Lower leg skin (tissue), 4 donors: ENCODE measurements around the gene RER1. TPM values are rescaled to one million over a fixed set of nuclear protein-coding genes. Genes with fewer than 3 reads are reported as not detected.

ENCODE experiments used
- DNase-seq, 2 donors: peaks; one replicate each; pipeline ENCODE4 v3.0.0-alpha.2; 2019; ENCODE audit warnings: low spot score in 2 of 2
- H3K4me3 ChIP-seq: fragments of 200-600 bp; sonication (generic); 2 replicates; pipeline ENCODE4 v1.5.1; 2017; ENCODE audit warnings: mild to moderate bottlenecking, low read depth; ENCODE audit not compliant: poor library complexity, severe bottlenecking
- CTCF ChIP-seq, 3 donors: fragments of 450-650 bp; IDR thresholded peaks; one replicate each; pipeline ENCODE4 v1.5.1; 2016; ENCODE audit warnings: antibody characterized with exemption in 3 of 3, mild to moderate bottlenecking in 3 of 3, moderate library complexity in 2 of 3
- POLR2A ChIP-seq, 2 donors: fragments of 450-650 bp; IDR thresholded peaks; one replicate each; pipeline ENCODE4 v1.6.1; 2016 to 2017; ENCODE audit warnings: antibody characterized with exemption in 2 of 2, mild to moderate bottlenecking in 1 of 2, moderate library complexity in 1 of 2
- WGBS, 2 donors: methylation state at CpG; one replicate each; pipeline ENCODE4 v1.1.5; 2018; 5-methylcytosine and 5-hydroxymethylcytosine counted together
- intact Hi-C: fragments of 100-400 bp; cut with DNase I; formaldehyde crosslinking; loops from one replicate; pipeline ENCODE4 v1.15.0; 2023; ENCODE audit warnings: low total_unique reads
- total RNA-seq, 4 donors: library from RNA; depleted of rRNA; stranded (reverse); fragments of >200 nt; gene quantifications; one replicate each; pipeline ENCODE4 v1.1.0, GENCODE V29; 2016

The RER1 gene
- total RNA-seq, 4 donors from 2014 or later, result 67.4 to 114 (median 70.7) TPM

- H3K4me3 ChIP-seq, result no peak overlapping the region
- WGBS, 2 donors, result 85 to 86% methylated on average over 10 to 16 of the region's 16 CpGs
- intact Hi-C loops, result no loop called here
- TF ChIP-seq POLR2A (IDR thresholded peaks at IDR 0.05), result no peak
- no peak for TF ChIP-seq CTCF (IDR thresholded peaks at IDR 0.05)
- DNase-seq, result no peak
These were observed 27.8 kb downstream of the RER1 start for GRCh38 chr1:2419416-2419815.

GRCh38 chr1:2422523-2422922 is 30.9 kb downstream of the RER1 start:
- H3K4me3 ChIP-seq, result no peak overlapping the region
- intact Hi-C loops, result no loop called here
- 91 to 92% methylated on average over 4 of the region's 4 CpGs for WGBS, 2 donors
- DNase-seq, result no peak
- no peak for TF ChIP-seq POLR2A (IDR thresholded peaks at IDR 0.05)
- TF ChIP-seq CTCF (IDR thresholded peaks at IDR 0.05), result no peak

- TF ChIP-seq POLR2A (IDR thresholded peaks at IDR 0.05) (no peak), CTCF (IDR thresholded peaks at IDR 0.05) (no peak)
- H3K4me3 ChIP-seq, result no peak overlapping the region
- DNase-seq, result no peak
- WGBS, 2 donors, result 68 to 70% methylated on average over 11 of the region's 11 CpGs
- intact Hi-C loops, result no loop called here
These were observed 34.3 kb downstream of the RER1 start for GRCh38 chr1:2425892-2426291.

- TF ChIP-seq CTCF (IDR thresholded peaks at IDR 0.05) (no peak), POLR2A (IDR thresholded peaks at IDR 0.05) (no peak)
- H3K4me3 ChIP-seq, result no peak overlapping the region
- 77 to 80% methylated on average over 2 to 14 of the region's 18 CpGs for WGBS, 2 donors
- intact Hi-C loops, result no loop called here
- no peak for DNase-seq
These were observed 34.9 kb downstream of the RER1 start for GRCh38 chr1:2426540-2426939.

GRCh38 chr1:2427051-2427450 is 35.4 kb downstream of the RER1 start:
- 78 to 79% methylated on average over 16 to 17 of the region's 18 CpGs for WGBS, 2 donors
- DNase-seq, result no peak
- intact Hi-C loops, result no loop called here
- no peak overlapping the region for H3K4me3 ChIP-seq
- TF ChIP-seq POLR2A (IDR thresholded peaks at IDR 0.05) (no peak), CTCF (IDR thresholded peaks at IDR 0.05) (no peak)

- no peak for TF ChIP-seq POLR2A (IDR thresholded peaks at IDR 0.05)
- TF ChIP-seq CTCF (IDR thresholded peaks at IDR 0.05), result no peak
- WGBS, 2 donors, result 29 to 43% methylated on average over 6 to 9 of the region's 10 CpGs
- H3K4me3 ChIP-seq, result no peak overlapping the region
- no peak for DNase-seq
- intact Hi-C loops, result no loop called here
These were observed 36.3 kb downstream of the RER1 start for GRCh38 chr1:2427976-2428375.
